Astrocyte (in vitro differentiated cells and primary cell): Measurements from ENCODE around the gene GCNT1.

ENCODE experiments used
- EZH2 ChIP-seq: IDR thresholded peaks from 2 replicates; pipeline ENCODE4 v1.6.1; 2012; ENCODE audit warnings: mild to moderate bottlenecking, low read length, inconsistent platforms; ENCODE audit not compliant: insufficient read depth
- TF ChIP-seq, protein P1 (sequence below): IDR thresholded peaks from 2 replicates; pipeline ENCODE4 v1.5.1; 2011; ENCODE audit warnings: low read depth, mild to moderate bottlenecking, inconsistent platforms, low read length, moderate library complexity; ENCODE audit not compliant: insufficient read depth

DNA sequence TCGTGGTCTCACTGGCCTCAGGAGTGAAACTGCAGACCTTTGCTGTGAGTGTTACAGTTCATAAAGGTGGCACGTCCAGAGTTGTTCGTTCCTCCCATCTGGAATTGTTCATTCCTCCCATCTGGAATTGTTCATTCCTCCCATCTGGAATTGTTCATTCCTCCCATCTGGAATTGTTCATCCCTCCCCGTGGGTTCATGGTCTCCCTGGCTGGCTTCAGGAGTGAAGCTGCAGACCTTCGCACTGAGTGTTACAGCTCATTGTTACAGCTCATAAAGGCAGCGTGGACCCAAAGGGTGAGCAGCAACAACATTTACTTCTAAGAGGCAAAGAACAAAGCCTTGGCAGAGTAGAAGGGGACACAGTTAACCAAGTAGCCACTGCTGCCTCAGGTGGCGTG is 69.1 kb downstream of the GCNT1 start:
- TF ChIP-seq, protein P1, sequence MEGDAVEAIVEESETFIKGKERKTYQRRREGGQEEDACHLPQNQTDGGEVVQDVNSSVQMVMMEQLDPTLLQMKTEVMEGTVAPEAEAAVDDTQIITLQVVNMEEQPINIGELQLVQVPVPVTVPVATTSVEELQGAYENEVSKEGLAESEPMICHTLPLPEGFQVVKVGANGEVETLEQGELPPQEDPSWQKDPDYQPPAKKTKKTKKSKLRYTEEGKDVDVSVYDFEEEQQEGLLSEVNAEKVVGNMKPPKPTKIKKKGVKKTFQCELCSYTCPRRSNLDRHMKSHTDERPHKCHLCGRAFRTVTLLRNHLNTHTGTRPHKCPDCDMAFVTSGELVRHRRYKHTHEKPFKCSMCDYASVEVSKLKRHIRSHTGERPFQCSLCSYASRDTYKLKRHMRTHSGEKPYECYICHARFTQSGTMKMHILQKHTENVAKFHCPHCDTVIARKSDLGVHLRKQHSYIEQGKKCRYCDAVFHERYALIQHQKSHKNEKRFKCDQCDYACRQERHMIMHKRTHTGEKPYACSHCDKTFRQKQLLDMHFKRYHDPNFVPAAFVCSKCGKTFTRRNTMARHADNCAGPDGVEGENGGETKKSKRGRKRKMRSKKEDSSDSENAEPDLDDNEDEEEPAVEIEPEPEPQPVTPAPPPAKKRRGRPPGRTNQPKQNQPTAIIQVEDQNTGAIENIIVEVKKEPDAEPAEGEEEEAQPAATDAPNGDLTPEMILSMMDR = no peak
- no peak for TF ChIP-seq EZH2
